Placental pericyte (primary cell): Measurements from ENCODE around the gene TFPT. TPM values are rescaled to one million over a fixed set of nuclear protein-coding genes. Genes with fewer than 3 reads are reported as not detected.

Experiments used
- total RNA-seq: library from RNA; depleted of rRNA; stranded (reverse); fragments of >200 nt; gene quantifications from 2 replicates; pipeline ENCODE4 v1.2.3, GENCODE V29; 2012

Gene TFPT
- 15.2 and 21.9 TPM in 2 replicates for total RNA-seq

GRCh38 chr19:54115109-54116063 is at the start of gene TFPT, which contains the start of gene PRPF31:
TFPT (minus strand) TSS chr19:54115657; CDS start chr19:54115269, 388 bp downstream.
PRPF31 (plus strand) TSS chr19:54115754; CDS start chr19:54118279, 2,525 bp downstream.

GRCh38 chr19:54159352-54160181 is 44.1 kb upstream of the TFPT start, which contains the start of gene LENG1:
LENG1 (minus strand) TSS chr19:54159721; CDS start chr19:54159695, 26 bp downstream.

DNA sequence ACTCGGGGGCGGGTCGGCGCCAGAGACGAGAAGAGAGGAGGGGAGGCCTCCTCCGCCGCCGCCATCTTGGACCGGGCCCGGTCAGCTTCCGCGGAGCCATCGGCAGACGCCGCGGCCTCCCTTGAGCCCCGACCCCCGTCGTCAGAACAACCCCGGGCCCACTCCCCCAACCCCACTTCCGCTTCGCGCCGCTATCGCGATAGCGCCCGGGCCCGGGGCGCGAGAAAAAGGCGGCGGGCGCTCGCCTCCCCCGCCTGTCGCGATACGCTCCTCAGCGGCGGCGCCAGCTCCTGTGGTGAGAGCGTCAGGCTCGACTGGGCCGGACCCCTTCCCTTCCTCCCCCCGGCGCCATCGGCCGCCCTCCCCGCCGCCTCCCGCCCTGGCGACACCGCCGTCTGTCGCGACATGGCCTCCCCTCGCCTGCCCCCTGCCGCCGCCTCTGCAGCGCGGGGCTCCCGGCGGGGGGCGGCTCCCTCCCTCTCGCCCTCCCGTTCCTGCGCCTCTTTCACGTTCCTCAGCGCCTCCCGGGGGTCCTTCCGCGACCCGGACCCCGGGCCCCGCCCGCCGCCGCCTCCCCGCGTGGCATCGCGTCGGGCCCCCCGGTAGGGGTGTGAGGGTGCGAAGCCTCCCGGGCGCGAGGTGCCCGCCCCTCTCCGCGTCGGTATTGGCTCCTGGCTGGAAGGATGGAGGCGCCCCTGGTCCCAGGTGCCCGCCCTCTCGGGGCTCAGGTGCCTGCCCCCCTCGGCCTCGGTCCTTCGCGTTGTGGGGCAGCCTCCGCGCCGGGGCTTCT is 22.4 kb upstream of the TFPT start, which contains the start of gene CNOT3:
Gene CNOT3 (plus strand): TSS at position 64 of the 790 bp plus-strand sequence. CDS start 5,217 bp downstream, outside the sequence.

DNA sequence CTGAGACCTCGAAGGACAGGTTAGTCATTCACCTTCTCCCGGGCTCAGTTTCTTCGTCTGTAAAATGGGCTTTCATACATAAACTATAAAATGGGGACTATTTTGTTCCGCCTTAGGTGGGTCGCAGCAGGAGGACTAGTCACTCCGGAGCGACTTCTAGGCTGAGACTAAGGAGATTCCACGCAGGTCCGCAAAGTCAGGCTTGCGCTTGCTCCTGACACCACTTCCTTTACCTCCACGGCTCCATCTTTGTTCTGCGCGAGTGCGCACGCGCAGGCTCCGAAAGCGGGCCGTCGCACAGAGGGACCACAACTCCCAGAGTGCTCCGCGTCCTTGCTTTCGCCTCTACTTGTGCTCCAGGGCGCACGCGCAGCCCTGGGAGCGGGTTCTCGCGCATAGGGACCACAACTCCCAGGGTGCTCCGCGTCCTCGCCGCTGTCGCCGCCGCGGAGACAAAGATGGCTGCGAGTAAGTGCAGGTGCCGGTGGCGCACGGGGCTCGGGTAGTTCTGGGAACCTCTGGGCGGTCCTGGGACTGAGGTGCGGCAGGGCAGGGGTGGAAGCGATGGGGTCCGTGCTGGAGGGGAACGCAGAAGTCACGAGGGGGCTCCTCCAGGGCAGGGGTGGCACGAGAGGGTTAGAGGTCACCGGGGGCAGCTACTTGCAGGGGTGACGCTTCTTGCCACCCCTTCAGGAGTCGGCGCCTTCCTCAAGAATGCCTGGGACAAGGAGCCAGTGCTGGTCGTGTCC is 12.9 kb downstream of the TFPT start, which contains the start of gene NDUFA3:
Gene NDUFA3 (plus strand): TSS at position 435 of the 749 bp plus-strand sequence. CDS start 24 bp downstream, at position 459.

DNA sequence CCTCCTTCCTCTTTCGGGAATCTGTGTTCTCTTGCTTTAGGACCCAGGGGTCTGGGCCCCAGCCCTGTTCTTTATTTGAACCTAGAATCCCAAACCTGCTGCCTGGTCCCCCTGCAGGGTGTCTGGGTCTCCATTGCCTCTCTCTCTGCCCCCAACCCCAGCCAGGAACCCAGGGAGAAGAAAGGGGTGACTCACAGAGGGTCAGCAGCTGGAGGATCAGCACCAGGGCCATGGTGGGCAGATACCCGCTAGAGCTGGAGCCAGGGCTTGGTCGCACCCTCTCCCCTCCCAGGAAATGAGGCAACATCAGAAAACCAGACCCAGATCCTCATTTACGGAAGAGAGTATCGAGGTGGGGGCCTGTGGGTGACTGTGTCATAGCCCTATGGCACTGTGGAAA is 14.9 kb downstream of the TFPT start, which contains the start of gene OSCAR:
Gene OSCAR (minus strand): TSS at position 243 of the 400 bp plus-strand sequence. CDS start 11 bp downstream, at position 232.

GRCh38 chr19:54081032-54081431 is 34.4 kb downstream of the TFPT start, which contains the start of gene TARM1:
TARM1 (minus strand) TSS chr19:54081365; CDS start chr19:54081340, 25 bp downstream.

GRCh38 chr19:54063350-54064116 is 51.9 kb downstream of the TFPT start, which contains the start of gene VSTM1:
VSTM1 (minus strand) TSS chr19:54063897; CDS start chr19:54063777, 120 bp downstream.

Other genes starting within 250 kb of the TFPT start
- gene MYADM, start 247.8 kb downstream of the TFPT start, total RNA-seq, result 36.5 and 94.9 TPM in 2 replicates
- gene PRKCG, start 233.5 kb downstream of the TFPT start, total RNA-seq, result 0.14 TPM in 1 of 2 replicates, not detected in the other
- gene CACNG7, start 206.4 kb downstream of the TFPT start, total RNA-seq, result 4.4 and 4.7 TPM in 2 replicates
- 0.43 and 0.66 TPM in 2 replicates for gene CACNG8, start 152.7 kb downstream of the TFPT start, total RNA-seq
- 3.7 and 4.0 TPM in 2 replicates for gene CACNG6, start 124.0 kb downstream of the TFPT start, total RNA-seq
- not detected in 2 replicates for gene VSTM1, start 51.8 kb downstream of the TFPT start, total RNA-seq
- gene TARM1, start 34.3 kb downstream of the TFPT start, total RNA-seq, result not detected in 2 replicates
- gene OSCAR, start 14.9 kb downstream of the TFPT start, total RNA-seq, result 0.86 and 2.8 TPM in 2 replicates
- gene NDUFA3, start 12.8 kb downstream of the TFPT start, total RNA-seq, result 7.0 and 12.9 TPM in 2 replicates
- 53.8 and 69.1 TPM in 2 replicates for gene PRPF31, start 97 bp upstream of the TFPT start, total RNA-seq
- gene CNOT3, start 22.1 kb upstream of the TFPT start, total RNA-seq, result 11.9 and 28.7 TPM in 2 replicates
- 3.3 and 8.1 TPM in 2 replicates for gene LENG1, start 44.1 kb upstream of the TFPT start, total RNA-seq
- not detected in 2 replicates for gene TMC4, start 57.5 kb upstream of the TFPT start, total RNA-seq
- 64.3 and 77.5 TPM in 2 replicates for gene MBOAT7, start 73.9 kb upstream of the TFPT start, total RNA-seq
- 78.5 and 93.9 TPM in 2 replicates for gene TSEN34, start 75.7 kb upstream of the TFPT start, total RNA-seq
- gene RPS9, start 85.2 kb upstream of the TFPT start, total RNA-seq, result 1,175 and 2,475 TPM in 2 replicates
- not detected in 2 replicates for gene LILRB3, start 107.3 kb upstream of the TFPT start, total RNA-seq
- not detected in 2 replicates for gene LILRA6, start 127.1 kb upstream of the TFPT start, total RNA-seq
- not detected in 2 replicates for gene LILRB5, start 141.6 kb upstream of the TFPT start, total RNA-seq
- not detected in 2 replicates for gene LILRB2, start 165.5 kb upstream of the TFPT start, total RNA-seq
- gene LILRA5, start 197.5 kb upstream of the TFPT start, total RNA-seq, result not detected in 2 replicates
- not detected in 2 replicates for gene LILRA4, start 223.5 kb upstream of the TFPT start, total RNA-seq
- not detected in 2 replicates for gene LAIR1, start 249.3 kb upstream of the TFPT start, total RNA-seq